ENCODE results near the gene ARHGEF6.

The ARHGEF6 gene

GRCh38 chrX:136687457-136687856 lies 93.3 kb downstream of the ARHGEF6 start:
- DNase-seq (ENCODE audit: low spot score in 2 of 2), result no peak
- Histone ChIP-seq H3K36me3 (replicated peaks) (no peaks in the 10 kb centered on the region), H3K4me3 (no peak overlapping the region), H3K27me3 (ENCODE audit: low read depth) (no peaks in the 10 kb centered on the region), H3K4me1 (peaks cover 1% of the 10 kb centered on the region; the same call in 1 of the 2 replicates), H3K9me3 (no peaks in the 10 kb centered on the region)
- in situ Hi-C loops (cut with MboI; ENCODE audit: low sequenced_read_pairs), result loop anchor here (25.0 kb wide), 2 partner anchors 475 to 650 kb away; no protein-coding TSS in a partner anchor

GRCh38 chrX:136684120-136684519 lies 96.6 kb downstream of the ARHGEF6 start:
- Histone ChIP-seq H3K27me3 (ENCODE audit: low read depth) (no peaks in the 10 kb centered on the region), H3K4me3 (no peak overlapping the region), H3K36me3 (replicated peaks) (no peaks in the 10 kb centered on the region), H3K4me1 (peaks cover 18% of the 10 kb centered on the region), H3K9me3 (no peaks in the 10 kb centered on the region)
- DNase-seq (ENCODE audit: low spot score in 2 of 2), result no peak
- in situ Hi-C loops (cut with MboI; ENCODE audit: low sequenced_read_pairs), result loop anchor here (25.0 kb wide), 2 partner anchors 472 to 647 kb away; no protein-coding TSS in a partner anchor

GRCh38 chrX:136679531-136679930 lies 101.2 kb downstream of the ARHGEF6 start:
- Histone ChIP-seq H3K4me1 (peaks cover 51% of the 10 kb centered on the region), H3K27me3 (ENCODE audit: low read depth) (no peaks in the 10 kb centered on the region), H3K4me3 (peak overlapping the region; percentile 14), H3K36me3 (replicated peaks) (no peaks in the 10 kb centered on the region), H3K9me3 (no peaks in the 10 kb centered on the region)
- peak; percentile 88 to 97 for DNase-seq (ENCODE audit: low spot score in 2 of 2)
- in situ Hi-C loops (cut with MboI; ENCODE audit: low sequenced_read_pairs), result loop anchor here (25.0 kb wide), 2 partner anchors 467 to 642 kb away; no protein-coding TSS in a partner anchor

- Histone ChIP-seq H3K4me3 (no peak overlapping the region), H3K9me3 (no peaks in the 10 kb centered on the region), H3K36me3 (replicated peaks) (no peaks in the 10 kb centered on the region), H3K27me3 (ENCODE audit: low read depth) (no peaks in the 10 kb centered on the region), H3K4me1 (peaks cover 36% of the 10 kb centered on the region)
- DNase-seq (ENCODE audit: low spot score in 2 of 2), result no peak
- in situ Hi-C loops (cut with MboI; ENCODE audit: low sequenced_read_pairs), result no loop called here
Observed at GRCh38 chrX:136674270-136674985, 106.3 kb downstream of the ARHGEF6 start.

GRCh38 chrX:136671006-136671610 lies 109.6 kb downstream of the ARHGEF6 start:
- DNase-seq (ENCODE audit: low spot score in 2 of 2), result no peak
- Histone ChIP-seq H3K36me3 (replicated peaks) (no peaks in the 10 kb centered on the region), H3K4me3 (no peak overlapping the region), H3K4me1 (peaks cover 3% of the 10 kb centered on the region; the same call in 1 of the 2 replicates), H3K9me3 (no peaks in the 10 kb centered on the region), H3K27me3 (ENCODE audit: low read depth) (no peaks in the 10 kb centered on the region)
- in situ Hi-C loops (cut with MboI; ENCODE audit: low sequenced_read_pairs), result no loop called here

- no peak for DNase-seq (ENCODE audit: low spot score in 2 of 2)
- Histone ChIP-seq H3K36me3 (replicated peaks) (no peaks in the 10 kb centered on the region), H3K9me3 (peaks cover 5% of the 10 kb centered on the region; the same call in 1 of the 2 replicates), H3K4me3 (no peak overlapping the region), H3K4me1 (no peaks in the 10 kb centered on the region), H3K27me3 (ENCODE audit: low read depth) (no peaks in the 10 kb centered on the region)
- in situ Hi-C loops (cut with MboI; ENCODE audit: low sequenced_read_pairs), result no loop called here
Observed at GRCh38 chrX:136667446-136668168, 113.1 kb downstream of the ARHGEF6 start.

GRCh38 chrX:136666088-136666487 lies 114.6 kb downstream of the ARHGEF6 start:
- DNase-seq (ENCODE audit: low spot score in 2 of 2), result no peak
- Histone ChIP-seq H3K27me3 (ENCODE audit: low read depth) (no peaks in the 10 kb centered on the region), H3K4me1 (no peaks in the 10 kb centered on the region), H3K9me3 (peaks cover 5% of the 10 kb centered on the region; the same call in 1 of the 2 replicates), H3K4me3 (no peak overlapping the region), H3K36me3 (replicated peaks) (no peaks in the 10 kb centered on the region)
- in situ Hi-C loops (cut with MboI; ENCODE audit: low sequenced_read_pairs), result no loop called here

- H3K27me3 ChIP-seq (ENCODE audit: low read depth), result no peaks in the 10 kb centered on the region
- H3K4me1 ChIP-seq, result no peaks in the 10 kb centered on the region
- in situ Hi-C loops (cut with MboI; ENCODE audit: low sequenced_read_pairs), result no loop called here
- DNase-seq (ENCODE audit: low spot score in 2 of 2), result no peak
- H3K9me3 ChIP-seq, result peaks cover 5% of the 10 kb centered on the region; the same call in 1 of the 2 replicates
- no peaks in the 10 kb centered on the region for H3K36me3 ChIP-seq (replicated peaks)
- no peak overlapping the region for H3K4me3 ChIP-seq
Observed at GRCh38 chrX:136665258-136665900, 115.4 kb downstream of the ARHGEF6 start.

- Histone ChIP-seq H3K36me3 (replicated peaks) (no peaks in the 10 kb centered on the region), H3K9me3 (peaks cover 5% of the 10 kb centered on the region; the same call in 1 of the 2 replicates), H3K4me1 (no peaks in the 10 kb centered on the region), H3K4me3 (no peak overlapping the region), H3K27me3 (ENCODE audit: low read depth) (no peaks in the 10 kb centered on the region)
- in situ Hi-C loops (cut with MboI; ENCODE audit: low sequenced_read_pairs), result no loop called here
- DNase-seq (ENCODE audit: low spot score in 2 of 2), result no peak
Observed at GRCh38 chrX:136662976-136663375, 117.8 kb downstream of the ARHGEF6 start.

GRCh38 chrX:136662104-136662503 lies 118.6 kb downstream of the ARHGEF6 start:
- H3K36me3 ChIP-seq (replicated peaks), result no peaks in the 10 kb centered on the region
- in situ Hi-C loops (cut with MboI; ENCODE audit: low sequenced_read_pairs), result no loop called here
- H3K9me3 ChIP-seq, result peaks cover 5% of the 10 kb centered on the region; the same call in 1 of the 2 replicates
- H3K27me3 ChIP-seq (ENCODE audit: low read depth), result no peaks in the 10 kb centered on the region
- H3K4me3 ChIP-seq, result no peak overlapping the region
- DNase-seq (ENCODE audit: low spot score in 2 of 2), result no peak
- H3K4me1 ChIP-seq, result no peaks in the 10 kb centered on the region

GRCh38 chrX:136660896-136661295 lies 119.8 kb downstream of the ARHGEF6 start:
- in situ Hi-C loops (cut with MboI; ENCODE audit: low sequenced_read_pairs), result no loop called here
- no peak overlapping the region for H3K4me3 ChIP-seq
- 0 out of 2 replicates have a peak, but pooled peaks cover 3% of the 10 kb centered on the region for H3K4me1 ChIP-seq
- no peaks in the 10 kb centered on the region for H3K36me3 ChIP-seq (replicated peaks)
- H3K27me3 ChIP-seq (ENCODE audit: low read depth), result no peaks in the 10 kb centered on the region
- H3K9me3 ChIP-seq, result peaks cover 5% of the 10 kb centered on the region; the same call in 1 of the 2 replicates
- DNase-seq (ENCODE audit: low spot score in 2 of 2), result no peak

- no peaks in the 10 kb centered on the region for H3K9me3 ChIP-seq
- no peaks in the 10 kb centered on the region for H3K36me3 ChIP-seq (replicated peaks)
- H3K27me3 ChIP-seq (ENCODE audit: low read depth), result no peaks in the 10 kb centered on the region
- in situ Hi-C loops (cut with MboI; ENCODE audit: low sequenced_read_pairs), result no loop called here
- H3K4me3 ChIP-seq, result no peak overlapping the region
- H3K4me1 ChIP-seq, result 0 out of 2 replicates have a peak, but pooled peaks cover 3% of the 10 kb centered on the region
- DNase-seq (ENCODE audit: low spot score in 2 of 2), result no peak
Observed at GRCh38 chrX:136659174-136659573, 121.6 kb downstream of the ARHGEF6 start.

GRCh38 chrX:136658151-136658550 lies 122.6 kb downstream of the ARHGEF6 start:
- no peak overlapping the region for H3K4me3 ChIP-seq
- no peaks in the 10 kb centered on the region for H3K36me3 ChIP-seq (replicated peaks)
- 0 out of 2 replicates have a peak, but pooled peaks cover 3% of the 10 kb centered on the region for H3K4me1 ChIP-seq
- no peaks in the 10 kb centered on the region for H3K9me3 ChIP-seq
- in situ Hi-C loops (cut with MboI; ENCODE audit: low sequenced_read_pairs), result no loop called here
- no peaks in the 10 kb centered on the region for H3K27me3 ChIP-seq (ENCODE audit: low read depth)
- DNase-seq (ENCODE audit: low spot score in 2 of 2), result no peak
